Islet precursor cell (in vitro differentiated cells): ENCODE measurements around the gene DCUN1D3.
"Not testable (repeated sequence)": the region's sequence is repeated elsewhere in the genome, so short reads cannot be mapped to it uniquely, and the experiment has no call there.

Experiments
- DNase-seq: peaks from one replicate; pipeline ENCODE4 v3.0.0-alpha.2; 2018

DCUN1D3 gene

DNA sequence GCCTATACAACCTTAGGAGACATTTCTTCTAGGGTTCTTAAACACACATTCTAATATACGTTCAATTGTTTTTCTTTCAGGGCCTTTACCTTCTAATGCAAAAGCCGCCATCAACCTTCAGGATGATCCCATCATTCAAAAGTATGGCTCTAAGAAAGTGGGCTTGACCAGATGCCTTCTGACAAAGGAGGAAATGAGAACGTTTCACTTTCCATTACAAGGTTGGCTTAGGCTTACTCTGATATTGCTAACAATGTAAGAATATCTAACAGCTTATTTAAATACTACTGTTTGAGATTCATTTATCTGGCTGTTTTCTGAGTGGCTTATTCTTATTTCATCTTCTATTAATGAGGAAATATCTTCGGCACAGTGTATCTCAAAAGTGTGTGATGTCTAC, 78.5 kb downstream of the DCUN1D3 start:
- no peak for DNase-seq

DNA sequence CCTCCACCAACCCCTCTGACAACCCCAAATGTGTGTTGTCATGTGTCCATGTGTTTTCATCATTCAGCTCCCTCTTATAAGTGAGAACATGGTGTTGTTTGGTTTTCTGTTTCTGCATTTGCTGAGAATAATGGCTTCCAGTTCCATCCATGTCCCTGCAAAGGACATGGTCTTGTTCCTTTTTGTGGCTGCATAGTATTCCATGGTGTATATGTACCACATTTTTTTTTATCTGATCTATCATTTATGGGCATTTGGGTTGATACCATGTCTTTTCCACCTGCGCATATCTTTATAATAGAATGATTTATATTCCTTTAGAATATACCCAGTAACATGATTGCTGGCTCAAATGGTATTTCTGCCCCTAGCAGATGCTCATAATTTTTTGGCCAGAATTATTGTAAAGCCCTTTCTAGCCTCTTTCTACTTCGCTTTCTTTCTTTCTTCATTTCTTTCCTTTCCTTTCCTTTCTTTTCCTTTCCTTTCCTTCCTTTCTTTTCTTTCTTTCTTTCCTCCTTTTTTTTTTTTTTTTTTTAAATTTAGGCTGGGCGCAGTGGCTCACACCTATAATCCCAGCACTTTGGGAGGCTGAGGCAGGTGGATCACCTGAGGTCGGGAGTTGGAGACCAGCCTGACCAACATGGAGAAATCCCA, 81.1 kb downstream of the DCUN1D3 start:
- DNase-seq: no peak

DNA sequence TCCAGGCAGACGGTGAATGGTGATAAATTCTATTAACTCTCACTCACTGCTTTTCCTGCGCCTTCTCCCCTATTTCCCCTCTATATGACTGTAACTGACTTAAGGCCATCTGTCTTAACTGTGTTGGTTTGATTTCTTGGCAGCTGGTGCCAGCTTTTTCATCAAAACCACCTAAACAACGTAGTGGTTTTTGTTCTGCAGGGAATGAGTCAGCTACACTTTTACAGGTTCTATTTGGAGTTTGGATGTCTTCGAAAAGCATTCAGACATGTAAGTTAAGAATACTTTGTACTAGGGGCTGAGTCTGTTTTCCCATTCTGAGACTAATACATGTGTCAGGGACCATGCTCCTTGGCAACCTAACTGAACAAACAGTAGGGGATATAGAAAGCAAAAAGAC, 85.4 kb downstream of the DCUN1D3 start:
- no peak for DNase-seq

DNA sequence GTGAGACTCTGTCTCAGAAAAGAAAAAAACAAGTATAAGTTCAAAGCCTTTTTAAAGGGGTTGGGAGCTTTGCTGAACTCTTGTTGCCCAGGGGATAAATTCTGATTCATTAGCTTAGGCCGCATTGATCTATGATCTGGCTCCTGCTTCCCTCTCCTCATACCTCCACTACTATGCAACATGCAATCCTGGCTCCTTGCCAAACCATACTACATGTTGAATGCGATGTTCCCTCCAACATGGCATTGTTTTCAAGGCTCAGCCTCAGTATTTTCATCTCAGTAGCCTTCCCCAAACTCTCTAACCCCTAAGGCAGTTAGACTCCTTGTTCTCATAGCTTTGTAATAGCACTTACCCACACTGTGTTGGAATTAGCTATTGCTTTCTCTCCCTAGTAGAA, 87.6 kb downstream of the DCUN1D3 start:
- no peak for DNase-seq

DNA sequence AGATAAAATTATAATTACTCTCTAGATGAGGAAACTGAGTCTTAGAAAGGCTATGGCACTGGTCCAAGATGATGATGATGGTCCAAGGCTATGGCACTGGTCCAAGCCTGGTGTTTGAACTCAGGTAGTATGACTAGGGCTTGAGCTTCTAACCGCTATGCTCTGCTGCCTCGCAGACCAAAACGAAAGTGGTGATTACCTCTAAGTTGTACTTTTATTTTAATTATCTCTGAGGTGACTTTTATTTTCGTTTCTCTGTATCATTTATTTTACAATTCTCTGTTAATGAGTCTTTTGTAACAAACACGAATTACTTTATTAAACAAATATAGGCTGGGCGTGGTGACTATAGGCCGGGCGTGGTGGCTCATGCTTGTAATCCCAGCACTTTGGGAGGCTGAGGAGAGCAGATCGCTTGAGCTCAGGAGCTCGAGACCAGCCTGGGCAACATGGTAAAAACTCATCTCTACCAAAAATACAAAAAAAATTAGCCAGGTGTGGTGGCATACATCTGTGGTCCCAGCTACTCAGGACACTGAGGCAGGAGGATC, 88.2 kb downstream of the DCUN1D3 start:
- DNase-seq: no peak

DNA sequence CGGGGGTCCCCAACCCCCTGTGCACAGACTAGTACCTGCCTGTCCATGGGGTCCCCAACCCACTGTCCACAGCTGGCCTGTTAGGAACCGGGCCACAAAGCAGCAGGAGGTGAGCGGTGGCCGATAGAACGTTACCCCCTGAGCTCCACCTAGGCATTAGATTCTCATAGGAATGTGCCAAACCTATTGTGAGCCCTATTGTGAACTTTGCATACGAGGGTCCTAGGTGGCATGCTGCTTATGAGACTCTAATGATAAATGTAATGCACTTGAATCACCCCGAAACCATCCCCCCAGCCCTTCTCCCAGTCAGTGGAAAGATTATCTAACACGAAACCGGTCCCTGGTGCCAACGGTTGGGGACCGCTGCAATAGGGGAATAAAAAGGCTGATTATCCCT, 92.3 kb downstream of the DCUN1D3 start:
- no peak for DNase-seq

DNA sequence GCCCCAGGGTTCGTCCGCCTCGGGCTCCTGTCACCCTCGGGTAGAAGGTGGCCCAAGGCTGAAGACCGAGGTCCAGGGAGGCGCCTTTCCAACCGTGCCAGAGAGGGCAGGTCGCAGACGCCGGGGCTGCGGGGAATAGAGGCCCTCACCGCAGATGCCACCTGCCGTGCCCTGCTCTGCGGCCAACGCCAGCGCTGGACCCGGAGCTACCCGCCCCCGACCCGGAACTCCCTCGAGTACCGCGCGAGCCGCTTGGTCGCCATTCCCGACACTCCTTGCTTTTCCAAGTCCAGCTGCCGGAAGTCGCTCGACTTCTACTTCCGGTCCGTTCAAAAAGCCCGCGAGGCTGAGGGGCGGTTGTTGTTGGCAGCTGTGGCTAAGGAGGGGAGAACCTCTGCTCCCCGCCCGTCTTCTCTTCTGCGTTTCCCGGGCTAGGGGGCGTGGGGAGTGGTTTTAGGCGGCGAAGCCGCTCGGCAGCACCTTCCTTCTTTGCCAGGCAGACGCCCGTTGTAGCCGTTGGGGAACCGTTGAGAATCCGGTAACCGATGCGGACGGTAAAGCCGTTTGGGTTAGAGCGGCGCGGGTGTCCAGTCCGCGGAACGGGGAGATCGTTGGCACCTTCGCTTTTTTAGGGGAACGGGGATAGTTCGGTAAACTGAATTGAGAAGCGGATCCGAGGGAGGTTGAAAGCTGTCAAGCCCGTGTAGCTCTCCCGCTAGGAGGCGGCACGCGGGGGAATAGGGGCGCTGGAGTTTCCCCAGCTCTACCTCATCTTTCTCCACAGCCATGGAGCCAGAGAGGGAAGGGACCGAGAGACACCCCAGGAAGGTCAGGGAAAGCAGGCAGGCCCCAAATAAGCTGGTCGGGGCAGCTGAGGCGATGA, 93.7 kb downstream of the DCUN1D3 start, which contains the start of the genes ERI2 and REXO5:
TSS of gene ERI2 (minus strand) at position 305 of the 883 bp plus-strand sequence. CDS start at position 263, 42 bp downstream.
TSS of gene REXO5 (plus strand) at position 360 of the 883 bp plus-strand sequence. CDS start at position 787, 427 bp downstream.
- peak; percentile 98 for DNase-seq

DNA sequence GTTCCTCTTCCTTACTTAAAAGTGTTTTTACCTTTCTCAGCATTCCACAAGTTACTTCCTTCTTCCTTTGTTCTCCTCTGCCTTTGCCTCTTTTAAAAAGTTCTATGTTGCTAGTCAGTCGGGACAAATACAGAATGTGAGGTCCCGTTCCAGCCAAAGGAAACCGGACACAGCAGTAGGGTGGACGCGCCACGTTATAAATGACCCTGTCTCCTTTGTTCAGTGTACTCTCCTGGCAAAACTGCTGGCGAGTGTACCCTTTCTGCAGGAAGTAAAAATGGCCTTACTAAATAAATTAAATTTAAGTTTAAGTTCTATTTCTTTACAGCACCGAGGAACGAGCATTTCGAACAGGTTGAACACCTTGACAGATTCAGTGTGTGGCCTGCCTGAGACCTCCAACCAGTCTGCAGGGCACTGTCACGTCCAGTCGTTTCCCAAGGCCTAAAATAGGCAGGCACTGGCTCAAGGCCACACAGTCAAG, 94.4 kb downstream of the DCUN1D3 start:
- DNase-seq: not testable (repeated sequence)
